Endothelial cell (in vitro differentiated cells): ENCODE results near the gene SHOX. TPM values are rescaled to one million over a fixed set of nuclear protein-coding genes. Genes with fewer than 3 reads are reported as not detected.
A peak's percentile ranks its signal among the peaks of the same experiment; 100 is the strongest.

ENCODE experiments used
- DNase-seq: peaks from one replicate; pipeline ENCODE4 v3.0.0; 2021; ENCODE audit warnings: low spot score
- H3K27ac Mint-ChIP-seq: one replicate; pipeline ENCODE4 v1.8.0; 2021; ENCODE audit warnings: mixed read lengths, inconsistent platforms; ENCODE audit not compliant: unreplicated experiment
- H3K27me3 Mint-ChIP-seq: one replicate; pipeline ENCODE4 v1.8.0; 2021; ENCODE audit warnings: mild to moderate bottlenecking, moderate library complexity, mixed read lengths, inconsistent platforms; ENCODE audit not compliant: unreplicated experiment
- H3K36me3 Mint-ChIP-seq: one replicate; pipeline ENCODE4 v1.8.0; 2021; ENCODE audit warnings: mild to moderate bottlenecking, low read depth, mixed read lengths, inconsistent platforms; ENCODE audit not compliant: unreplicated experiment
- H3K4me1 Mint-ChIP-seq: one replicate; pipeline ENCODE4 v1.8.0; 2021; ENCODE audit warnings: mild to moderate bottlenecking, mixed read lengths, inconsistent platforms; ENCODE audit not compliant: unreplicated experiment
- H3K4me3 Mint-ChIP-seq: one replicate; pipeline ENCODE4 v1.8.0; 2021; ENCODE audit warnings: mild to moderate bottlenecking, mixed read lengths, inconsistent platforms; ENCODE audit not compliant: unreplicated experiment
- H3K9me3 Mint-ChIP-seq: one replicate; pipeline ENCODE4 v1.8.0; 2021; ENCODE audit warnings: mixed read lengths, inconsistent platforms; ENCODE audit not compliant: unreplicated experiment
- total RNA-seq: library from RNA; stranded (reverse); fragmentation: NEBNext Ultra II Directional; extraction: Animal tissue kit (Norgen Biotek cat#: 25700); gene quantifications from one replicate; pipeline ENCODE4 v1.2.1, GENCODE V29; 2021; ENCODE audit not compliant: unreplicated experiment
- TF ChIP-seq, protein P1 (sequence below): fragments of 200-600 bp; sonication (generic); IDR thresholded peaks from one replicate; pipeline ENCODE4 v1.5.0; 2021; ENCODE audit warnings: antibody characterized with exemption; ENCODE audit not compliant: unreplicated experiment

Gene SHOX
- total RNA-seq, 1 donor from 2014 or later = not detected

DNA sequence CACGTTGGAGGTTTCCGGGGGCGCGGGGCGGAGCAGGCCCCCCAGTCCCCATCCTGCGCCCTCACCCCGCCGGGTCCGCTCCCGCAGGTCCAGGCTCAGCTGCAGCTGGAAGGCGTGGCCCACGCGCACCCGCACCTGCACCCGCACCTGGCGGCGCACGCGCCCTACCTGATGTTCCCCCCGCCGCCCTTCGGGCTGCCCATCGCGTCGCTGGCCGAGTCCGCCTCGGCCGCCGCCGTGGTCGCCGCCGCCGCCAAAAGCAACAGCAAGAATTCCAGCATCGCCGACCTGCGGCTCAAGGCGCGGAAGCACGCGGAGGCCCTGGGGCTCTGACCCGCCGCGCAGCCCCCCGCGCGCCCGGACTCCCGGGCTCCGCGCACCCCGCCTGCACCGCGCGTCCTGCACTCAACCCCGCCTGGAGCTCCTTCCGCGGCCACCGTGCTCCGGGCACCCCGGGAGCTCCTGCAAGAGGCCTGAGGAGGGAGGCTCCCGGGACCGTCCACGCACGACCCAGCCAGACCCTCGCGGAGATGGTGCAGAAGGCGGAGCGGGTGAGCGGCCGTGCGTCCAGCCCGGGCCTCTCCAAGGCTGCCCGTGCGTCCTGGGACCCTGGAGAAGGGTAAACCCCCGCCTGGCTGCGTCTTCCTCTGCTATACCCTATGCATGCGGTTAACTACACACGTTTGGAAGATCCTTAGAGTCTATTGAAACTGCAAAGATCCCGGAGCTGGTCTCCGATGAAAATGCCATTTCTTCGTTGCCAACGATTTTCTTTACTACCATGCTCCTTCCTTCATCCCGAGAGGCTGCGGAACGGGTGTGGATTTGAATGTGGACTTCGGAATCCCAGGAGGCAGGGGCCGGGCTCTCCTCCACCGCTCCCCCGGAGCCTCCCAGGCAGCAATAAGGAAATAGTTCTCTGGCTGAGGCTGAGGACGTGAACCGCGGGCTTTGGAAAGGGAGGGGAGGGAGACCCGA, 14.0 kb downstream of the SHOX start:
- peaks cover 18% of the 10 kb centered on the region for H3K36me3 Mint-ChIP-seq
- H3K4me3 Mint-ChIP-seq = no peak overlapping the region
- no peak overlapping the region for H3K27ac Mint-ChIP-seq
- peaks cover 31% of the 10 kb centered on the region for H3K9me3 Mint-ChIP-seq
- TF ChIP-seq, protein P1, sequence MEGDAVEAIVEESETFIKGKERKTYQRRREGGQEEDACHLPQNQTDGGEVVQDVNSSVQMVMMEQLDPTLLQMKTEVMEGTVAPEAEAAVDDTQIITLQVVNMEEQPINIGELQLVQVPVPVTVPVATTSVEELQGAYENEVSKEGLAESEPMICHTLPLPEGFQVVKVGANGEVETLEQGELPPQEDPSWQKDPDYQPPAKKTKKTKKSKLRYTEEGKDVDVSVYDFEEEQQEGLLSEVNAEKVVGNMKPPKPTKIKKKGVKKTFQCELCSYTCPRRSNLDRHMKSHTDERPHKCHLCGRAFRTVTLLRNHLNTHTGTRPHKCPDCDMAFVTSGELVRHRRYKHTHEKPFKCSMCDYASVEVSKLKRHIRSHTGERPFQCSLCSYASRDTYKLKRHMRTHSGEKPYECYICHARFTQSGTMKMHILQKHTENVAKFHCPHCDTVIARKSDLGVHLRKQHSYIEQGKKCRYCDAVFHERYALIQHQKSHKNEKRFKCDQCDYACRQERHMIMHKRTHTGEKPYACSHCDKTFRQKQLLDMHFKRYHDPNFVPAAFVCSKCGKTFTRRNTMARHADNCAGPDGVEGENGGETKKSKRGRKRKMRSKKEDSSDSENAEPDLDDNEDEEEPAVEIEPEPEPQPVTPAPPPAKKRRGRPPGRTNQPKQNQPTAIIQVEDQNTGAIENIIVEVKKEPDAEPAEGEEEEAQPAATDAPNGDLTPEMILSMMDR = no peak
- peaks cover 7% of the 10 kb centered on the region for H3K27me3 Mint-ChIP-seq
- no peak for DNase-seq
- no peaks in the 10 kb centered on the region for H3K4me1 Mint-ChIP-seq

DNA sequence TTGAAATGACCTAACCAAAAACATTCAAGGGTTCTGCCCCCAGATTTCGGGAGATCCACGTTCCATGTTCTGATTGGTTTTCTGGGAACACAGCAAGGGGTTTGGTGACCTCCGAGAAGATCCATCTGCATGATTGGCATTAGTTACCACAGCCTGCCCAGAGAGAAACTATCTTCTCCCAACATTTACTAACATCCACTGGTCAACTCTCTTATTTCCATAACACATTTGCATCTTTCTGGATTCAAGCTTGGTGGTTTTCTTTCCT, 15.6 kb downstream of the SHOX start:
- H3K27me3 Mint-ChIP-seq = peaks cover 5% of the 10 kb centered on the region

DNA sequence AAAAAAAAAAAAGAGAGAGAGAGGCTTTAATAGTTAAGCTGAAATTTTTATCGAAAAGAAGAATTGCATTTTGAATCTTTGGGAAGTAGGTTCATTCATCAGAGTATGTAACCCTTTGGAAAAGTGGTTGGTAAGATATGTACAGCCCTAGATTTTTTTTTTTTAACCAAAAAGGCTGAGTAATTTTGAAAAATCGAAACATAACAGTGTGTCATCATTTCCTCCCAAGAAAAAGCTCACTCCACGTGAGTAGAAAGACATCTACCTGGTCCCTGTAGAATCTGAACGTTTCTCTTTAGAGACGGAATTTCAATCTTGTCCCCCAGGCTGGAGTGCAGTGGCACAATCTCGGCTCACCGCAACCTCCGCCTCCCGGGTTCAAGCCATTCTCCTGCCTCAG, 16.2 kb downstream of the SHOX start:
- Mint-ChIP-seq H3K4me3 (no peak overlapping the region), H3K27ac (no peak overlapping the region), H3K9me3 (peaks cover 41% of the 10 kb centered on the region), H3K27me3 (peaks cover 5% of the 10 kb centered on the region), H3K36me3 (peaks cover 26% of the 10 kb centered on the region), H3K4me1 (no peaks in the 10 kb centered on the region)
- no peak for DNase-seq
- TF ChIP-seq, protein P1 = no peak

More for the DNA sequence above, 15.6 kb downstream of the SHOX start:
- H3K4me3 Mint-ChIP-seq = peak overlapping the region; percentile 16
- H3K36me3 Mint-ChIP-seq = peaks cover 23% of the 10 kb centered on the region
- DNase-seq = no peak
- TF ChIP-seq, protein P1 = no peak
- no peaks in the 10 kb centered on the region for H3K4me1 Mint-ChIP-seq
- no peak overlapping the region for H3K27ac Mint-ChIP-seq
- peaks cover 40% of the 10 kb centered on the region for H3K9me3 Mint-ChIP-seq

DNA sequence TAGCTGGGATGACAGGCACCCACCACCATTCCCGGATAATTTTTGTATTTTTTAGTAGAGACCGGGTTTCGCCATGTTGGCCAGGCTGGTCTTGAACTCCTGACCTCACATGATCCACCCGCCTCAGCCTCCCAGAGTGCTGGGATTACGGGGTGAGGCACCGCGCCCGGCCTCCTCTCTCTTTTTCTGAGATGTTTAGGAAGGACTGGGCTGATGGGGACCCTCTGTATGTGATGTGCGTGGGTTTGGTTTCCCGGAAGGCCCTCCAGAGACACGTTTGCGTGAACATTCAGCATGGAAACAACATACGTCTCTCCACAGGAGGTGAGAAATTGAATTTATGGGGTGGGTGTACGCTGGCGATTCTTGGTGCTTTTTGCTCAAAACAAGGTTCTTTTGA, 18.6 kb downstream of the SHOX start:
- H3K27me3 Mint-ChIP-seq = peaks cover 5% of the 10 kb centered on the region
- H3K9me3 Mint-ChIP-seq = peaks cover 37% of the 10 kb centered on the region
- TF ChIP-seq, protein P1 = no peak
- H3K4me3 Mint-ChIP-seq = no peak overlapping the region
- H3K4me1 Mint-ChIP-seq = no peaks in the 10 kb centered on the region
- H3K36me3 Mint-ChIP-seq = peaks cover 26% of the 10 kb centered on the region
- H3K27ac Mint-ChIP-seq = no peak overlapping the region
- DNase-seq = no peak

DNA sequence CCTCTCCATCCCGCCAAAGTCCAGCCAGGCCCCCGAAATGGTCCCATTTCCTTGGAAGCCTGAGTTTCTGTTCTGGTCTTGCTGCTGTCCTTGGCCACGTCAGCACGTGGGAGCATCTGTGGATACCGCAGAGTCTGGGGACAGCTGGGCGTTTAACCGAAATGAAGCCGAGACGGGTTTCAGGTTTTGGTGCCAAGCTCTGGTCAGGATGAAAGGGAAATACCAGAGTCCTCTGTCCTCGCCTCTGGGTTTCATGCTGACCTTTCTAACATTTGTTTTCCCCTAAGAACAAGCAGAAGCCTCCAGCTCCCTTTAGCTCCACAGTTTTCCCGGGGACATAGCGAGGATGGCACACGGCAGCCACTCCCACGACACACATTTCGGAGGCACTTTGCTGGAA, 19.7 kb downstream of the SHOX start:
- Mint-ChIP-seq H3K36me3 (peaks cover 26% of the 10 kb centered on the region), H3K4me1 (no peaks in the 10 kb centered on the region), H3K9me3 (peaks cover 37% of the 10 kb centered on the region), H3K4me3 (no peak overlapping the region), H3K27me3 (peaks cover 5% of the 10 kb centered on the region), H3K27ac (no peak overlapping the region)
- DNase-seq = no peak
- TF ChIP-seq, protein P1 = no peak
